Measurements from ENCODE around the gene GAB2. TPM values are rescaled to one million over a fixed set of nuclear protein-coding genes. Genes with fewer than 3 reads are reported as not detected.

The GAB2 gene
- total RNA-seq, 6 experiments from 2014 or later, result 3.8 to 10.2 (median 4.5) TPM

GRCh38 chr11:78282821-78283220 is 134.8 kb downstream of the GAB2 start:
- Histone ChIP-seq H3K9me3 (no peaks in the 10 kb centered on the region), H3K27me3 (no peaks in the 10 kb centered on the region), H3K36me3 (no peaks in the 10 kb centered on the region), H3K4me3 (no peak overlapping the region), H3K27ac (no peak overlapping the region), H3K4me1 (peaks cover 0 to 10% (median 2%) of the 10 kb centered on the region in 4 donors)
- no peak for TF ChIP-seq POLR2A (IDR thresholded peaks at IDR 0.05)
- TF ChIP-seq CTCF (IDR thresholded peaks at IDR 0.05), result no peak
- ATAC-seq, result no peak
- intact Hi-C loops (cut with DNase I), result no loop called here
- 100% methylated on average over 1 of the region's 1 CpG for WGBS (ENCODE audit: insufficient coverage, low coverage, low lambda C conversion rate, missing lambda C conversion rate)
- no peak for DNase-seq

- intact Hi-C loops (cut with DNase I), result no loop called here
- 87% methylated on average over 2 of the region's 2 CpGs for WGBS (ENCODE audit: insufficient coverage, low coverage, low lambda C conversion rate, missing lambda C conversion rate)
- ATAC-seq (no peak), DNase-seq (no peak)
- Histone ChIP-seq H3K9me3 (no peaks in the 10 kb centered on the region), H3K27me3 (no peaks in the 10 kb centered on the region), H3K4me3 (no peak overlapping the region), H3K36me3 (no peaks in the 10 kb centered on the region), H3K4me1 (peaks cover 0 to 18% (median 6%) of the 10 kb centered on the region in 4 donors), H3K27ac (no peak overlapping the region)
- no peak for TF ChIP-seq POLR2A (IDR thresholded peaks at IDR 0.05)
- no peak for TF ChIP-seq CTCF (IDR thresholded peaks at IDR 0.05)
Observed at GRCh38 chr11:78281511-78281910, 136.1 kb downstream of the GAB2 start.

- Histone ChIP-seq H3K36me3 (no peaks in the 10 kb centered on the region), H3K4me3 (no peak overlapping the region), H3K4me1 (peaks cover 0 to 18% (median 6%) of the 10 kb centered on the region in 4 donors), H3K27me3 (no peaks in the 10 kb centered on the region), H3K27ac (peak overlapping the region in 2 of 3 donors; percentile 20 to 36), H3K9me3 (no peaks in the 10 kb centered on the region)
- WGBS (ENCODE audit: insufficient coverage, low coverage, low lambda C conversion rate, missing lambda C conversion rate), result 48% methylated on average over 7 of the region's 7 CpGs
- ATAC-seq (peak; percentile 55 to 80 (median 66)), DNase-seq (peak in 1 of 3 donors; percentile 63)
- intact Hi-C loops (cut with DNase I), result no loop called here
- TF ChIP-seq POLR2A (IDR thresholded peaks at IDR 0.05) (no peak), CTCF (IDR thresholded peaks at IDR 0.05) (no peak)
Observed at GRCh38 chr11:78277314-78277994, 140.2 kb downstream of the GAB2 start.

- 85% methylated on average over 2 of the region's 3 CpGs for WGBS (ENCODE audit: insufficient coverage, low coverage, low lambda C conversion rate, missing lambda C conversion rate)
- intact Hi-C loops (cut with DNase I), result no loop called here
- no peak for ATAC-seq
Observed at GRCh38 chr11:78276311-78276710, 141.3 kb downstream of the GAB2 start.

More at GRCh38 chr11:78276311-78276710, 141.3 kb downstream of the GAB2 start:
- no peaks in the 10 kb centered on the region for H3K27me3 ChIP-seq
- H3K27ac ChIP-seq, result no peak overlapping the region
- H3K9me3 ChIP-seq, result no peaks in the 10 kb centered on the region
- no peak for DNase-seq
- no peaks in the 10 kb centered on the region for H3K36me3 ChIP-seq
- no peak overlapping the region for H3K4me3 ChIP-seq
- H3K4me1 ChIP-seq, result peaks cover 0 to 18% (median 6%) of the 10 kb centered on the region in 4 donors
- TF ChIP-seq POLR2A (IDR thresholded peaks at IDR 0.05) (no peak), CTCF (IDR thresholded peaks at IDR 0.05) (no peak)
